Measurements from ENCODE around the gene IRAK1.

- TF ChIP-seq CTCF (IDR thresholded peaks at IDR 0.05; ENCODE audit: low read length), result no peak
- TF ChIP-seq EZH2 (optimal IDR thresholded peaks at IDR 0.05; ENCODE audit: low read depth, low read length), result no peak
Observed at GRCh38 chrX:154059231-154059630, 39.5 kb upstream of the IRAK1 start.

Measured in MM.1S (cell line).